ENCODE results near the gene NUAK2. TPM values are rescaled to one million over a fixed set of nuclear protein-coding genes. Genes with fewer than 3 reads are reported as not detected.

NUAK2 gene
- total RNA-seq, 2 experiments from 2014 or later, result 5.3 to 9.1 TPM

GRCh38 chr1:205324781-205325180 is 3.2 kb upstream of the NUAK2 start:
- Histone ChIP-seq H3K9me3 (ENCODE audit: low read length) (no peaks in the 10 kb centered on the region), H3K79me2 (ENCODE audit: insufficient read depth, low read depth, low read length) (peaks cover 10% of the 10 kb centered on the region; the same call in 1 of the 2 replicates), H2AFZ (ENCODE audit: low read length) (no peak overlapping the region), H3K36me3 (ENCODE audit: insufficient read depth, low read length) (no peaks in the 10 kb centered on the region), H4K20me1 (ENCODE audit: insufficient read depth, low read length) (peaks cover 3% of the 10 kb centered on the region; the same call in 1 of the 2 replicates), H3K27ac (ENCODE audit: low read depth, low read length, poor library complexity, severe bottlenecking) (no peak overlapping the region), H3K4me2 (ENCODE audit: low read length) (peak overlapping the region; percentile 11; the same call in 1 of the 2 replicates), H3K4me1 (ENCODE audit: insufficient read depth, low read length, poor library complexity, severe bottlenecking) (peaks cover 26% of the 10 kb centered on the region), H3K4me3 (ENCODE audit: low read depth, low read length, poor library complexity, severe bottlenecking) (no peak overlapping the region), H3K9me2 (ENCODE audit: insufficient read depth, low read length) (no peaks in the 10 kb centered on the region)
- no TSS peak for BruUV-seq (replicated peaks)
- intact Hi-C loops (cut with micrococcal nuclease; ENCODE audit: unreplicated experiment), result loop anchor here (1.0 to 5.0 kb wide), 4 partner anchors 39 to 202 kb away; partner anchors contain the start of gene RBBP5
- no peak for DNase-seq (ENCODE audit: low spot score)
- TF ChIP-seq CTCF (conservative IDR thresholded peaks at IDR 0.05; ENCODE audit: low read length) (no peak), EZH2phosphoT487 (IDR thresholded peaks at IDR 0.05; ENCODE audit: borderline replicate concordance, low read depth, low read length) (no peak)
- POLR2A ChIA-PET, result interaction anchor here (0.6 to 15.8 kb wide), 5 partner anchors 31 to 295 kb away, joined by 3 to 162 read pairs (median 5); no protein-coding TSS in a partner anchor
- CTCF ChIA-PET (ENCODE audit: unreplicated experiment), result interaction anchor here (0.5 to 4.0 kb wide), 15 partner anchors 11 to 183 kb away, joined by 3 to 60 read pairs (median 5); no protein-coding TSS in a partner anchor

GRCh38 chr1:205323794-205324193 is 2.2 kb upstream of the NUAK2 start:
- no peak overlapping the region for H3K4me3 ChIP-seq (ENCODE audit: low read depth, low read length, poor library complexity, severe bottlenecking)
- POLR2A ChIA-PET, result interaction anchor here (1.1 to 15.8 kb wide), 3 partner anchors 10 to 50 kb away, joined by 5 to 162 read pairs (median 30); no protein-coding TSS in a partner anchor
- intact Hi-C loops (cut with micrococcal nuclease; ENCODE audit: unreplicated experiment), result loop anchor here (2.0 kb wide), 1 partner anchor 95 kb away; no protein-coding TSS in a partner anchor
- no TSS peak for BruUV-seq (replicated peaks)
- H3K9me3 ChIP-seq (ENCODE audit: low read length), result no peaks in the 10 kb centered on the region
- no peak overlapping the region for H3K4me2 ChIP-seq (ENCODE audit: low read length)
- H3K79me2 ChIP-seq (ENCODE audit: insufficient read depth, low read depth, low read length), result peaks cover 19% of the 10 kb centered on the region; the same call in 1 of the 2 replicates
- H3K9me2 ChIP-seq (ENCODE audit: insufficient read depth, low read length), result no peaks in the 10 kb centered on the region
- no peaks in the 10 kb centered on the region for H3K36me3 ChIP-seq (ENCODE audit: insufficient read depth, low read length)
- H2AFZ ChIP-seq (ENCODE audit: low read length), result no peak overlapping the region
- H3K27ac ChIP-seq (ENCODE audit: low read depth, low read length, poor library complexity, severe bottlenecking), result no peak overlapping the region
- TF ChIP-seq CTCF (conservative IDR thresholded peaks at IDR 0.05; ENCODE audit: low read length), result no peak
- no peak for TF ChIP-seq EZH2phosphoT487 (IDR thresholded peaks at IDR 0.05; ENCODE audit: borderline replicate concordance, low read depth, low read length)
- DNase-seq (ENCODE audit: low spot score), result no peak
- CTCF ChIA-PET (ENCODE audit: unreplicated experiment), result interaction anchor here (0.9 to 4.0 kb wide), 5 partner anchors 37 to 52 kb away, joined by 4 to 60 read pairs (median 11); no protein-coding TSS in a partner anchor
- peaks cover 4% of the 10 kb centered on the region; the same call in 1 of the 2 replicates for H4K20me1 ChIP-seq (ENCODE audit: insufficient read depth, low read length)
- peaks cover 36% of the 10 kb centered on the region for H3K4me1 ChIP-seq (ENCODE audit: insufficient read depth, low read length, poor library complexity, severe bottlenecking)

- CTCF ChIA-PET (ENCODE audit: unreplicated experiment), result interaction anchor here (0.7 kb wide), 1 partner anchor 47 kb away, joined by 3 read pairs; no protein-coding TSS in a partner anchor
- Histone ChIP-seq H2AFZ (ENCODE audit: low read length) (peak overlapping the region; percentile 47; the same call in 1 of the 2 replicates), H3K4me3 (ENCODE audit: low read depth, low read length, poor library complexity, severe bottlenecking) (peak overlapping the region; percentile 75), H3K27ac (ENCODE audit: low read depth, low read length, poor library complexity, severe bottlenecking) (no peak overlapping the region), H3K4me1 (ENCODE audit: insufficient read depth, low read length, poor library complexity, severe bottlenecking) (peaks cover 55% of the 10 kb centered on the region), H3K79me2 (ENCODE audit: insufficient read depth, low read depth, low read length) (peaks cover 25% of the 10 kb centered on the region; the same call in 1 of the 2 replicates), H4K20me1 (ENCODE audit: insufficient read depth, low read length) (peaks cover 4% of the 10 kb centered on the region; the same call in 1 of the 2 replicates), H3K9me2 (ENCODE audit: insufficient read depth, low read length) (no peaks in the 10 kb centered on the region), H3K9me3 (ENCODE audit: low read length) (no peaks in the 10 kb centered on the region), H3K36me3 (ENCODE audit: insufficient read depth, low read length) (no peaks in the 10 kb centered on the region), H3K4me2 (ENCODE audit: low read length) (peak overlapping the region; percentile 94)
- DNase-seq (ENCODE audit: low spot score), result no peak
- intact Hi-C loops (cut with micrococcal nuclease; ENCODE audit: unreplicated experiment), result loop anchor here (1.0 to 2.0 kb wide), 2 partner anchors 21 to 34 kb away; no protein-coding TSS in a partner anchor
- BruUV-seq (replicated peaks), result no TSS peak
- POLR2A ChIA-PET, result interaction anchor here (1.4 to 15.8 kb wide), 2 partner anchors 36 to 48 kb away, joined by 5 to 162 read pairs; no protein-coding TSS in a partner anchor
- TF ChIP-seq EZH2phosphoT487 (IDR thresholded peaks at IDR 0.05; ENCODE audit: borderline replicate concordance, low read depth, low read length), result no peak
- no peak for TF ChIP-seq CTCF (conservative IDR thresholded peaks at IDR 0.05; ENCODE audit: low read length)
Measured at GRCh38 chr1:205321959-205322283, 376 bp upstream of the NUAK2 start.

Measured in OCI-LY7 (cell line).